Measurements from ENCODE around the gene FBXL17. TPM values are rescaled to one million over a fixed set of nuclear protein-coding genes. Genes with fewer than 3 reads are reported as not detected.

The FBXL17 gene
- total RNA-seq, 1 experiment from 2014 or later, result 3.5 TPM

- TF ChIP-seq ATF6 (CRISPR knock-in tag; IDR thresholded peaks at IDR 0.05) (no peak), SP1 (CRISPR knock-in tag; conservative IDR thresholded peaks at IDR 0.05) (peak; percentile 58; the same call in 1 of the 2 replicates), NFE2L1 (CRISPR knock-in tag; IDR thresholded peaks at IDR 0.05) (peak; percentile 91), PREB (CRISPR knock-in tag; IDR thresholded peaks at IDR 0.05; ENCODE audit: borderline replicate concordance) (0 out of 2 replicates have a peak, but pooled peaks have one; percentile 58), ZSCAN18 (CRISPR knock-in tag; IDR thresholded peaks at IDR 0.05) (no peak), MAX (CRISPR knock-in tag; IDR thresholded peaks at IDR 0.05) (peak; percentile 91), ZNF232 (CRISPR knock-in tag; IDR thresholded peaks at IDR 0.05) (peak; percentile 88), MLX (CRISPR knock-in tag; IDR thresholded peaks at IDR 0.05) (0 out of 2 replicates have a peak, but pooled peaks have one; percentile 20), GABPB1 (CRISPR knock-in tag; IDR thresholded peaks at IDR 0.05) (peak; percentile 82), ZNF263 (CRISPR knock-in tag; IDR thresholded peaks at IDR 0.05; ENCODE audit: low read depth) (0 out of 2 replicates have a peak, but pooled peaks have one; percentile 17)
These were observed at the start of gene FBXL17 (continued) for GRCh38 chr5:108381954-108382783.

- POLR2A ChIA-PET, result no interaction called here
- Mint-ChIP-seq H3K9me3 (peaks cover 6% of the 10 kb centered on the region), H3K27me3 (ENCODE audit: low read depth) (no peaks in the 10 kb centered on the region; the same call in 1 of the 2 replicates), H3K4me3 (no peak overlapping the region), H3K36me3 (no peaks in the 10 kb centered on the region), H3K27ac (no peak overlapping the region), H3K4me1 (no peaks in the 10 kb centered on the region)
- TF ChIP-seq TCF7 (CRISPR knock-in tag; IDR thresholded peaks at IDR 0.05; ENCODE audit: low read depth), result no peak
- no peak for TF ChIP-seq E2F4 (CRISPR knock-in tag; IDR thresholded peaks at IDR 0.05; ENCODE audit: borderline replicate concordance, low read depth)
- no peak for TF ChIP-seq PREB (CRISPR knock-in tag; IDR thresholded peaks at IDR 0.05; ENCODE audit: borderline replicate concordance)
- no peak for TF ChIP-seq CDX4 (CRISPR knock-in tag; IDR thresholded peaks at IDR 0.05; ENCODE audit: borderline replicate concordance)
- no peak for TF ChIP-seq ATF3 (CRISPR knock-in tag; conservative IDR thresholded peaks at IDR 0.05)
- CTCF ChIA-PET, result no interaction called here
- no peak for ATAC-seq
- no peak for DNase-seq (ENCODE audit: low spot score)
These were observed 49.2 kb upstream of the FBXL17 start for GRCh38 chr5:108430931-108431608.

All from WTC11 (cell line).